WERI-Rb-1 (cell line): ENCODE data around the gene CCL11.

Experiments used
- DNase-seq: peaks from one replicate; pipeline ENCODE4 v3.0.0-alpha.2; 2020
- H3K27ac ChIP-seq: fragments of 250-450 bp; sonication (Bioruptor Pico); 2 replicates; pipeline ENCODE4 v1.5.1; 2020; ENCODE audit warnings: mild to moderate bottlenecking, moderate library complexity
- H3K27me3 ChIP-seq: fragments of 250-450 bp; sonication (Bioruptor Pico); 2 replicates; pipeline ENCODE4 v1.5.1; 2021; ENCODE audit warnings: mild to moderate bottlenecking, low read depth, moderate library complexity; ENCODE audit not compliant: insufficient read depth, severe bottlenecking
- H3K36me3 ChIP-seq: fragments of 250-450 bp; sonication (Bioruptor Pico); 2 replicates; pipeline ENCODE4 v1.5.1; 2020; ENCODE audit warnings: mild to moderate bottlenecking, moderate library complexity
- H3K4me3 ChIP-seq: 2 replicates; pipeline ENCODE4 v1.5.1; 2011; ENCODE audit warnings: low read depth, mild to moderate bottlenecking, control low read depth, low read length
- H3K9me3 ChIP-seq: fragments of 250-450 bp; sonication (Bioruptor Pico); 2 replicates; pipeline ENCODE4 v1.5.1; 2021; ENCODE audit warnings: mild to moderate bottlenecking, moderate library complexity; ENCODE audit not compliant: severe bottlenecking
- CTCF ChIP-seq: IDR thresholded peaks from 2 replicates; pipeline ENCODE4 v1.5.1; 2011; ENCODE audit warnings: low read depth, mild to moderate bottlenecking, control low read depth, inconsistent platforms, low read length

Gene CCL11

GRCh38 chr17:34254146-34254545 is 31.4 kb upstream of the CCL11 start:
- Histone ChIP-seq H3K36me3 (no peaks in the 10 kb centered on the region), H3K27ac (no peak overlapping the region), H3K27me3 (peaks cover 89% of the 10 kb centered on the region), H3K4me3 (no peak overlapping the region), H3K9me3 (no peaks in the 10 kb centered on the region)
- DNase-seq: no peak
- TF ChIP-seq CTCF: no peak

GRCh38 chr17:34254651-34255380 is 30.7 kb upstream of the CCL11 start, which contains the start of gene CCL2:
CCL2 (plus strand) TSS chr17:34255285; CDS start chr17:34255350, 65 bp downstream.
- no peak within 1 kb of the TSS; the same call in 1 of the 2 replicates for H3K4me3 ChIP-seq
- no peaks in the 10 kb centered on the region for H3K9me3 ChIP-seq
- DNase-seq: peak; percentile 15
- H3K36me3 ChIP-seq: no peaks in the 10 kb centered on the region
- H3K27ac ChIP-seq: no peak within 1 kb of the TSS
- no peak for TF ChIP-seq CTCF
- H3K27me3 ChIP-seq: peaks cover 89% of the 10 kb centered on the region

GRCh38 chr17:34255381-34255732 is 30.2 kb upstream of the CCL11 start:
- no peak overlapping the region for H3K27ac ChIP-seq
- H3K9me3 ChIP-seq: no peaks in the 10 kb centered on the region
- H3K36me3 ChIP-seq: no peaks in the 10 kb centered on the region
- H3K4me3 ChIP-seq: no peak overlapping the region
- DNase-seq: no peak
- TF ChIP-seq CTCF: no peak
- H3K27me3 ChIP-seq: peaks cover 88% of the 10 kb centered on the region

GRCh38 chr17:34255841-34256240 is 29.7 kb upstream of the CCL11 start:
- Histone ChIP-seq H3K27ac (no peak overlapping the region), H3K4me3 (no peak overlapping the region), H3K27me3 (peaks cover 92% of the 10 kb centered on the region), H3K36me3 (no peaks in the 10 kb centered on the region), H3K9me3 (no peaks in the 10 kb centered on the region)
- no peak for TF ChIP-seq CTCF
- no peak for DNase-seq

- no peak for TF ChIP-seq CTCF
- no peaks in the 10 kb centered on the region for H3K36me3 ChIP-seq
- DNase-seq: no peak
Measured at GRCh38 chr17:34257299-34257985, 28.1 kb upstream of the CCL11 start.

More at GRCh38 chr17:34257299-34257985, 28.1 kb upstream of the CCL11 start:
- no peak overlapping the region for H3K4me3 ChIP-seq
- H3K9me3 ChIP-seq: no peaks in the 10 kb centered on the region
- peaks cover 86% of the 10 kb centered on the region for H3K27me3 ChIP-seq
- H3K27ac ChIP-seq: no peak overlapping the region
